Measurements from ENCODE around the gene EPAS1. TPM values are rescaled to one million over a fixed set of nuclear protein-coding genes. Genes with fewer than 3 reads are reported as not detected.

EPAS1 gene
- total RNA-seq, 3 donors from 2014 or later: 92.5 to 274 (median 229) TPM

GRCh38 chr2:46382331-46383112 is 85.3 kb downstream of the EPAS1 start:
- no peak for DNase-seq (ENCODE audit: low spot score in 2 of 2)
- no peaks in the 10 kb centered on the region for H3K4me1 ChIP-seq
- intact Hi-C loops (cut with DNase I; ENCODE audit: low total_unique reads): no loop called here
- TF ChIP-seq POLR2A (IDR thresholded peaks at IDR 0.05) (no peak), CTCF (IDR thresholded peaks at IDR 0.05) (no peak), POLR2AphosphoS5 (IDR thresholded peaks at IDR 0.05) (no peak)
- peaks cover 4% of the 10 kb centered on the region for H3K36me3 ChIP-seq
- H3K9me3 ChIP-seq: no peaks in the 10 kb centered on the region
- H3K27ac ChIP-seq: no peak overlapping the region
- H3K27me3 ChIP-seq: no peaks in the 10 kb centered on the region
- H3K4me3 ChIP-seq: no peak overlapping the region

- Histone ChIP-seq H3K4me3 (no peak overlapping the region), H3K9me3 (no peaks in the 10 kb centered on the region), H3K27ac (no peak overlapping the region), H3K27me3 (no peaks in the 10 kb centered on the region), H3K36me3 (peaks cover 4% of the 10 kb centered on the region), H3K4me1 (no peaks in the 10 kb centered on the region)
- intact Hi-C loops (cut with DNase I; ENCODE audit: low total_unique reads): no loop called here
- TF ChIP-seq CTCF (IDR thresholded peaks at IDR 0.05) (no peak), POLR2AphosphoS5 (IDR thresholded peaks at IDR 0.05) (no peak), POLR2A (IDR thresholded peaks at IDR 0.05) (no peak)
- no peak for DNase-seq (ENCODE audit: low spot score in 2 of 2)
Observed at GRCh38 chr2:46383113-46383395, 85.8 kb downstream of the EPAS1 start.

- no peak for TF ChIP-seq POLR2A (IDR thresholded peaks at IDR 0.05)
- TF ChIP-seq CTCF (IDR thresholded peaks at IDR 0.05): no peak
- TF ChIP-seq POLR2AphosphoS5 (IDR thresholded peaks at IDR 0.05): no peak
- intact Hi-C loops (cut with DNase I; ENCODE audit: low total_unique reads): no loop called here
- Histone ChIP-seq H3K27me3 (no peaks in the 10 kb centered on the region), H3K36me3 (peaks cover 4% of the 10 kb centered on the region), H3K4me3 (no peak overlapping the region), H3K9me3 (no peaks in the 10 kb centered on the region), H3K4me1 (no peaks in the 10 kb centered on the region), H3K27ac (no peak overlapping the region)
- DNase-seq (ENCODE audit: low spot score in 2 of 2): no peak
Observed at GRCh38 chr2:46383784-46384456, 86.7 kb downstream of the EPAS1 start.

- no peak overlapping the region for H3K4me3 ChIP-seq
- H3K4me1 ChIP-seq: no peaks in the 10 kb centered on the region
- H3K27me3 ChIP-seq: no peaks in the 10 kb centered on the region
- no peak overlapping the region for H3K27ac ChIP-seq
- DNase-seq (ENCODE audit: low spot score in 2 of 2): no peak
- TF ChIP-seq POLR2A (IDR thresholded peaks at IDR 0.05) (no peak), POLR2AphosphoS5 (IDR thresholded peaks at IDR 0.05) (no peak), CTCF (IDR thresholded peaks at IDR 0.05) (no peak)
- no peaks in the 10 kb centered on the region for H3K9me3 ChIP-seq
- intact Hi-C loops (cut with DNase I; ENCODE audit: low total_unique reads): no loop called here
- peaks cover 4% of the 10 kb centered on the region for H3K36me3 ChIP-seq
Observed at GRCh38 chr2:46384457-46384815, 87.2 kb downstream of the EPAS1 start.

GRCh38 chr2:46385786-46386577 is 88.8 kb downstream of the EPAS1 start:
- Histone ChIP-seq H3K27ac (peak overlapping the region in 1 of 2 donors; percentile 66), H3K4me3 (no peak overlapping the region), H3K36me3 (peaks cover 4% of the 10 kb centered on the region), H3K4me1 (no peaks in the 10 kb centered on the region), H3K27me3 (no peaks in the 10 kb centered on the region), H3K9me3 (no peaks in the 10 kb centered on the region)
- intact Hi-C loops (cut with DNase I; ENCODE audit: low total_unique reads): no loop called here
- no peak for TF ChIP-seq POLR2A (IDR thresholded peaks at IDR 0.05)
- TF ChIP-seq POLR2AphosphoS5 (IDR thresholded peaks at IDR 0.05): no peak
- TF ChIP-seq CTCF (IDR thresholded peaks at IDR 0.05): no peak
- no peak for DNase-seq (ENCODE audit: low spot score in 2 of 2)

All from breast epithelium (tissue), 4 donors.